HG03520 (cell line): ENCODE measurements around the gene CLRN1.
"Not testable (repeated sequence)": the region's sequence is repeated elsewhere in the genome, so short reads cannot be mapped to it uniquely, and the experiment has no call there.

Source experiments
- ATAC-seq: cut with Tn5 transposase; IDR thresholded peaks from one replicate; pipeline ENCODE4 v1.9.1; 2021; ENCODE audit warnings: mild to moderate bottlenecking, moderate library complexity; ENCODE audit not compliant: unreplicated experiment

The CLRN1 gene

GRCh38 chr3:150972366-150973071 is at the start of gene CLRN1:
Gene CLRN1 (minus strand): TSS chr3:150972727. CDS start chr3:150972708, 19 bp downstream.
- no peak for ATAC-seq

DNA sequence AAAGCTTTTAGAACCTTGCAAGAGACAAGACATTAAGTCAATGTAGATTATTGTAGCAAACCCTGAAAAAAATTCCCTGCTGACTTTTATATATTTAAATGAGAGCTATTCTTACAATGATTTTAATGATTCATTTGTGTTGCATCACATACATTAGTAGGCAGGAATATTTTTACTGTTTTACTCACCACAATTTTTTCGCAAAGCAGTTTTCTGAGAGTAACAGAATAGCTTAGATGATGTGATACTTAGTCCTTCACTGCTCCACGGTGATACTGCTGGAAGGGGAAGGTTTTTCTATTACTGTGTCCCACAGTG is 43.9 kb upstream of the CLRN1 start:
- no peak for ATAC-seq

DNA sequence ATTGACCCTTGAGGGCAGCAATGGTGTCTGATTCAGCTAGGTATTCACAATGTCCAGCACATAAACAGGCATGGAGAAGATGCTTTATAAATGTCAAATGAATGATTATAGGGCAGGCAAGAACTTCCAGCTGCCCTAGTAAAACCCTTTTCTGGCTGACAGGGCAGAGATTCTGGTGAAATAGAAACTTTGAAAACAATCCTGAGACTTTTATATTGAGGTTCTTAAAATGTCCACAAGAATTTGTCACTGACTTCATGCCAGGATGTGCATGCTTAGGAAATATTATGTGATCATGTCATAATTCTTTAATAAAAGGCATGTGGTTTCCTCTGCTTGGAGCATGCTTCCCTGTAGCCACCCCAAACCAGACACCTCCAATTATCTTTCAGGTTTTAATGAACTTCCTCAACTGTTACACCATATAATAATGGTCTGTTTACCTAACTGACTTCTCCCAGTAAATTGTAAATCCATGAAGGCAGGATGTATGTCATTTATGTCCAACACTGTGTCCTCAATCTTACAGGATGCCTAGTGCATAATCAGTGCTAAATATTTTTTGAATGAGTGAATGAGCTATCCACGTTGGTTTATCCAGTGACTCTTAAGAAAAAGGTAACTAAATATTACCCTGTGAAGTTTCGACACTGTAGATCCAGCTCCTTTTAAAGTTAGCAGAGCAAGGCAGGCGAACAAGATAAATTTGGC is 43.4 kb upstream of the CLRN1 start:
- ATAC-seq = no peak

GRCh38 chr3:151015181-151015580 is 42.7 kb upstream of the CLRN1 start:
- no peak for ATAC-seq

- ATAC-seq = no peak
Measured at GRCh38 chr3:151014501-151015018, 42.0 kb upstream of the CLRN1 start.

DNA sequence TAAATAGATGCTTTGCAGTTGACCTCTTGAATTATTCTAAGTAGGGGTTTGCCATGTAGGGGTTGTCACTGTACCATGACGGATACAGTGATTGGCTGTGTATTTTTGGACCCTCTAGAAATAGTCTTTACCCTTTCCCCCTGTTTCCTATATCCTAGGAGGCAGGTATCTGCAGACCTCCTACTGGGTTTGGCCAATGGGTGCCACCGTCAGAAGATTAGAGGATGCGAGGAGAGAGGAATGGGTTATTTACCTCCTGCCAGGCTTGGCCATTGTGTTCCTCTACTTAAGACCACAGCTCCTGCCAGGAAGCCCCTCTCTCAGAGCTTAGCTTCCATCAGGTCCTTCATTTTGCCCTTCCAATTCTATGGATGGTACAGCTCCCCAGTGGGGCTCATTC is 40.2 kb upstream of the CLRN1 start:
- no peak for ATAC-seq

DNA sequence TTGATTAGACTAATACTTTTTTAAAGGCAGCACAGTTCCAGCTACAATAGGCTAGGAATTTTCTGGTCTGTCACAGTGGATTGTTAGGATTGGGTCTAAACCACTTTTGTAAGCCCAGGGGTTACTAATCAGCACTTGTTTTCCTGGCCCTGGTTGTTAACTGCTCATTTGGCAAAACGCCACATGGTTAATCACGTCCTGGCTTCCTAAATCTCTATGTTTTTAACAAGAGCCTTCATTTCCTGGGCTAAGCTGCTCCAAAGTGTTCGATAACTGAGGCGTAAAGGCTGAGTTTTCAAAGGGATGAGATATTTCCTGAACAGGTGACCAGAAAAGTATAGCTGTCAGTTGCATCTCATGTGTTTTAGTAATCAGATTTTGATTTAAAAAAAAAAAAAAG is 38.9 kb upstream of the CLRN1 start:
- no peak for ATAC-seq

GRCh38 chr3:151009981-151010380 is 37.5 kb upstream of the CLRN1 start:
- ATAC-seq = no peak

- no peak for ATAC-seq
Measured at GRCh38 chr3:151009430-151009829, 36.9 kb upstream of the CLRN1 start.

- ATAC-seq = no peak
Measured at GRCh38 chr3:151008699-151009098, 36.2 kb upstream of the CLRN1 start.

GRCh38 chr3:151003768-151004134 is 31.2 kb upstream of the CLRN1 start:
- no peak for ATAC-seq

GRCh38 chr3:151003029-151003767 is 30.7 kb upstream of the CLRN1 start:
- ATAC-seq = no peak

DNA sequence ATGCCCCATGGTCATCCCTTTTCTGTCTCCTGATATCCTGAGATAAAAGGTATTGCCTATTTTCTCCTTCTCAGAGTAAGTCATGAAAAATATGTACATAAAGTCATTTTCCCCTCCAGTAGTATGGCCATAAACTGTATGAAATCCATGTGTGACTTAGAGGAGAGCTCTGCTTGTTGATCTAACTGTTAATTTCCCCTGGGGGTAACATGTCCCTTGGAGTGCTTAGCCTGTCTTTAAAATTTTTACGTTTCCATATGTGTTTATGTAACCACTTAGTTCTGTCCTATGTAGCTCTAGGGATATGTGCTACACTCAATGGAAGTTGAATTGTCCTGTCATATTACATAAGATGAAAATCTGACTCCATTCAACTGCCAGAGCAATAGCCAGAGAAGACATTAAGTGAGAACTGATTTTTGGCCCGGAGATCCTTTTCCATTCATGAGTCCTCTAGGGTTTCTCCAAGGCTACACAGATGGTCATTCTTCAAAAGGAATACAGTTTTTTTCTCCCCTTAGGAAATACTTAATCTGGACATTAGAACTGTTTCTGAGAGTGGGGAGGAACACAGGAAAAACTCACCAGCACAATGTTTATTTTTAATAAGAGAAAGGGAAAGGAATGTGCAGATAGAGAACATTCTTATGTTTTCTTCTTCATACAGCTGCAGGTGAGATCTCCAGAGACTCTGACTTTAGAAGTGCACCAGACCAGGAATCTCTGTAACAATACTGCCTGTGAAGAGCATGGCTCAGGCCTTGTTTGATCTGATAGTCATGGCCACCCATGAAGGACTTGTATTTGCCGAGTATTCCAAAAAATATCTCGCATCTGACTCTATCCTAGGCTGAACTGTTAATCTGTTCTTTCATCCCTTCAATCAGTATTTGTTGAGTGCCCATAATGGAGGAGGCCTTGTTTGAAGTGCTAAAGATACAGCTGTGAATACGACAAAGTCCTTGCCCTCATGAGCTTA is 29.8 kb upstream of the CLRN1 start:
- ATAC-seq = no peak

- ATAC-seq = no peak
Measured at GRCh38 chr3:150998996-150999395, 26.5 kb upstream of the CLRN1 start.

DNA sequence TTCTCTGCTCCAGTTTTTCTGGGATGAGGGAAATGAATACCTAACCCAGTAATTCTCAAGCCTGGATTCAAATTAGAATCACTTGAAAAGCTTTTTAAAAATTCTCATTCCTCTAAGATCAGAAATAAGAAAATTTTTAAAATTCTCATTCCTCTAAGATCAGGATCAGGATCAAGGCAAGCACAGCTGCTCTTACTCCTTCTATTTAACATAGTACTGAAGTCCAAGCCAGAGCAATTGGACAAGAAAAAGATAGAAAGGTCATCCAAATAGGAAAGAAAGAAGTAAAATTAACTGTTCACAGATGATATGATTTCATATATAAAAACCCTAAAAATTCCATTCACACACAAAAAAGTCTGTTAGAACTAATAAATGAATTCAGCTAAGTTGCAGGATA is 24.2 kb upstream of the CLRN1 start:
- ATAC-seq = no peak

DNA sequence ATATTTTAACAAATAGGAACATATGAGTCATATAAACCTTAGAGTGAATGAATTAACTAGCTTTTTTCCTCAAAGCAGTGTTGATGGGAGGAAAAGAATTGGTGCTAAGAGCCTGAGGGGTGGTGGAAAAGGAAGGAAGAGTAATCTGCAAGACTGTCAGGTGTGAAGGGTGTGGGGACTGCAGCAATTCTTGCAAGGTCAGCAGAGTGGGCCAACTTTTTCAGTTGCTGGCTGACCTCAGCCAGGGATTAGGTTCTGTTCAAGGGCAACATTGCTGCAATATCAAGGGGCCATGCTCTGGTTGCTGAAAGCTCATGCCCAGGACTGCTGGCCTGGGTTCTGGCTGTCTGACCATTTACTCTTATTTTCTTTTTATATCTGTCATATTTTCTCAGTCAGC is 23.0 kb upstream of the CLRN1 start:
- ATAC-seq = no peak

DNA sequence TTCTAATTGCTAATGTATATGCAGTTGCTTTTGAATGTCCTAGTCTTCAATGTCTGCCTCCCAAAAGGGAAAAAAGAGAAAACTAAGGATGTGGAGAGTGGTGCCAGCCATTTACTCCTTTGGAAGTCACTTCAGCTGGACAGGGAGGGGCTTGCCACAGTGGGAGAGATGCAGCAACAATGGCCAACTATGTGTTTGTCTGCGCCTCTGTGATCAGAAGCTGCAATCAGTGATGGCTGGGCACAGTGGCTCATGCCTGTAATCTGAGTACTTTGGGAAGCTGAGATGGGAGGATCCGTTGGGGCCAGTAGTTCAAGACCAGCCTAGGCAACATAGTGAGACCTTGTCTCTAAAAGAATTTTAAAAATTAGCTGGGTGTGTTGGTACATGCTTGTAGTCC is 16.7 kb upstream of the CLRN1 start:
- ATAC-seq = no peak

GRCh38 chr3:150988395-150988794 is 15.9 kb upstream of the CLRN1 start:
- not testable (repeated sequence) for ATAC-seq

GRCh38 chr3:150985711-150986110 is 13.2 kb upstream of the CLRN1 start:
- no peak for ATAC-seq

DNA sequence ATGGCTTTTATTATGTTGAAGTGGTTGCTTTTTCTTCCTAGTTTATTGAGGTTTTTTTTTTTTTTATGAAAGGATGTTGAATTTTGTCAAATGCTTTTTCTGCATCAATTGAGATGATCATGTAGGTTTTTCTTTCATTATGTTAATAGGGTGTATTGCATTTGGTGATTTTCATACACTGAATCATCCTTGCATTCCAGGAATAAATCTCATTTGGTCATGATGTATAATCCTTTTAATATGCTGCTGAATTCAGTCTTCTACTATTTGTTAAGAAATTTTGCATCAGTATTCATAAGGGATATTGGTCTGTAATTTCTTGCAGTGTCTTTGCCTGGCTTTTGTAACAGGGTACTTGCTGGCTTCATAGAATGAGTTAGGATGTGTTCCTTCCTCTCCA is 11.5 kb upstream of the CLRN1 start:
- no peak for ATAC-seq
